ENCODE measurements around the gene CCDC57.
A peak's percentile ranks its signal among the peaks of the same experiment; 100 is the strongest.
"Not testable (repeated sequence)": the region's sequence is repeated elsewhere in the genome, so short reads cannot be mapped to it uniquely, and the experiment has no call there.

CCDC57 gene

DNA sequence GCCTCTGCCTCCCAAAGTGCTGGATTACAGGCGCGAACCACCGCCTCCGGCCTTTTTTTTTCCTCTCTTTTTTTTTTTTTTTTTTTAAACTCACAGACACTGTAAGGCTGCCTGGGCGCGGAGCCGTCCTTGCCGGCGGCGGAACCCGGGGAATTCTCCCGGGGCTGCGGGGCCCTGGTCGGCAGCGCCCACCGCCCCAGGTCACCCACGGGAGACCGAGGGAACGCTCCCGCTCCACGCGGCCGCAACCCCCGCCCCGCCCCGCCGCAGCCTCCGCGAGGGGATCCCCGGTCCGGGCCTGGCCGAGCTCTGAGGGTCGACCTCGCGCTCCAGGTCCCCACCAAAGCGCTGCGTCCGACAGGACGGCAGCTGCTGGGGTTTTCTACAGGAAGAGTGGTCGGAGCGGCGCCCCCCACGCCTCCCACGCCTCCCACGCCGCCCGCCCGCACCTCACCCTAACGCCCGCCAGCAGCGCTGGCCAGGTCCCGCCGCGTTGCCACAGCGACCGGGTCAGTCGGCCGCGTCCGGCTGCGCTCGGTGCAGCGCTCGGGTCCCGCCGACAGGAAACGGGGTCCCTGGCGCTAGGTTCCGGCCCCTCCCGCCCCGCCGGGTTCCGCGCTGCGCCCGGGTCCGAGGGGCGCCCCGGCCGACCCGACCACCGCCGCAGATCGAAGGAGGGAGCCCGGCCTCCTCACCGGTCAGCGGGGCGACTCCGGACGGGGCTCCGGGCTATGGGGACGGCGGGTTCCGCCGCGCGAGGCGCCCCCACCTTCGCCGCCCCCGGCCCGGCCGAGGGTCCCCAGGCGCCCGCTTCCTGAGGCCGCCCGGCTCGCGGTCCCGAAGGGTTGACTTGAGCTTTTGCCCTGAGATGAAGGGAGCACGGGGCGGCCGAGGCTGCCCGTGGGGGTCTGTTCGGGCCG, at the start of gene CCDC57:
Gene CCDC57, minus strand, starts transcription at position 512 of the 920 bp plus-strand sequence. CDS start 10,898 bp downstream, outside the sequence.
- peak; percentile 75 for DNase-seq

GRCh38 chr17:82262344-82262743, 49.7 kb upstream of the CCDC57 start:
- DNase-seq = no peak

DNA sequence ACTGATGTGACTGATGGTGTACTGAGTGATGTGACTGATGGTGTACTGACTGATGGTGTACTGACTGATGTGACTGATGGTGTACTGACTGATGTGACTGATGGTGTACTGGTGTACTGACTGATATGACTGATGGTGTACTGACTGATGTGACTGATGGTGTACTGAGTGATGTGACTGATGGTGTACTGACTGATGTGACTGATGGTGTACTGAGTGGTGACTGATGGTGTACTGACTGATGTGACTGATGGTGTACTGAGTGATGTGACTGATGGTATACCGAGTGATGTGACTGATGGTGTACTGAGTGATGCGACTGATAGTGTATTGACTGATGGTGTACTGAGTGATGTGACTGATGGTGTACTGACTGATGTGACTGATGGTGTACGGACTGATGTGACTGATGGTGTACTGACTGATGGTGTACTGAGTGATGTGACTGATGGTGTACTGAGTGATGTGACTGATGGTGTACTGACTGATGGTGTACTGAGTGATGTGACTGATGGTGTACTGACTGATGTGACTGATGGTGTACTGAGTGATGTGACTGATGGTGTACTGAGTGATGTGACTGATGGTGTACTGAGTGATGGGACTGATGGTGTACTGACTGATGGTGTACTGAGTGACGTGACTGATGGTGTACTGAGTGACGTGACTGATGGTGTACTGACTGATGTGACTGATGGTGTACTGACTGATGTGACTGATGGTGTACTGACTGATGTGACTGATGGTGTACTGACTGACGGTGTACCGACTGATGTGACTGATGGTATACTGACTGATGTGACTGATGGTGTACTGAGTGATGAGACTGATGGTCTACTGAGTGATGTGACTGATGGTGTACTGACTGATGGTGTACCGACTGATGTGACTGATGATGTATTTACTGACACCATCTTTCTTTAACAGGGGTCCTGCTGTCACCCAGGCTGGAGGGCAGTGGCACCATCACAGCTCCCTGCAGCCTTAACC, 47.6 kb upstream of the CCDC57 start:
- DNase-seq = not testable (repeated sequence)

- DNase-seq = no peak
These were observed 45.9 kb upstream of the CCDC57 start for GRCh38 chr17:82258555-82258954.

DNA sequence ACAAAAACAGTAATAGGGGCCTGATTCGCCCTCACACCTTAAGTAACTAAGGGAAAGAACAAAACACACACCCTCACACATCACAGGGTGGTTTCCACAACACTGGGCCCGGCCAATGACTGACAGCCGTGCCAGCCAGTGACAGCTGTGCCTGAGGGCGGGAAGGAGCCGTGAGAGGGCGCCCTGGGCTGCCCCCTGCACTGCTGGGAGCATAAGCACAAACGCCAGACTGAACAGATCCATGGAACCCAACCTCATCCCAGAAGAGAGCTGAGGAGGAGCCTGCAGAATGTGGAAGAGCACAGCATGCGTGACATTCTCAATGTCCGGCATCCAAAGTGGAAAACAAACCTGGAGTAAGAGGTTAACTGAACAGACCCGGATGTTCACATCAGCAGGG, 44.8 kb upstream of the CCDC57 start:
- peak; percentile 79 for DNase-seq

DNA sequence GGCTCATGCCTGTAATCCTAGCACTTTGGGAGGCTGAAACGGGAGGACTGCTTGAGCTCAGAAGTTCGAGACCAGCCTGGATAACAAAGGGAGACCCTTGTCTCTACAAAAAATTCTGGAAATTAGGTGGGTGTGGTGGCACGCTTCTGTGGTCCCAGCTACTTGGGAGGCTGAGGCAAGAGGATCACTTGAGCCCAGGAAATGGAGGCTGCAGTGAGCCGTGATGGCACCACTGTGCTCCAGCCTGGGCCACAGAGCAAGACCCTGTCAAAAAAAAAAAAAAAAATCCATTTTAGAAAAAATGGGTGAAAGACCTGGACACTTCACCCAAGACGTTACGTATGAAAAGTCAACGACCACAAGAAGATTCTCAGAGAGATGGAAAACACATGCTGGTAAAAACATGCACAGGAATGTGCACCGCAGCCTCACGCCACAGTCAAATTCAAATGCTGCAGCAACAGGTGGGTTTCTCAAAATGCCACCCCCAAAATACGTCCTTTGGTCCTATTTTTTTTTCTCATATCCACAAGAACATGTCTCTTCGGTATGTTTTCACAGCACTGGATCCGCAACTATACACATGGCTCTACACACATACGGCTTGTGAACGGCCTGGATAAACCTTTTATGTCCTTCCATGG, 43.7 kb upstream of the CCDC57 start:
- DNase-seq = no peak

DNA sequence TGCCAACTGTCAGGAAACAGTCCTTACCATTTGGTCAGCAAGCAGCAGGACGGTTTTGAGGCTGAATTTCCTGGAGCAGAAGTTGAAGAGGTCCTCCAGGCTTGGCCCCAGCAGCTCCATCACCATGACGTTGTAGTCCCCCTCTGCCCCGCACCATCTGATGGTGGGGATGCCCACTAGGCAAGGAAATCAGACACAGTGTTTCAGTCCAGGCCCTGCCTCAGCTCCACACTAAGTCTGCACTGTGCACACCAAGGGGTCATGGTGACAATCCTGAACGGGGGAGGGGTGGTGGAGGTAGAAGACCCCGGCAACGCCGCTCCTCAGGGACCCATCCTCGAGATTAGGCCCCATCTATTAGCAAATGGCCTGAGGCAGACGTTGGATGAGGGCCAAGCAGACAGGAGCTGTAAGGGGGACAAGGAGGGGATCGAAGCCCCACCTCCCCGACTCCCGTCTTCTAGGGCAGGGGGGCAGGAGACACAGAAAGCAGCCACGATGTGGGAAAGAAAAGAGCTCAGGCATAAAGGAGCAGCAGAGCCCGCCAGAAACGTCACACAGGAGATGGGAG, 42.8 kb upstream of the CCDC57 start:
- DNase-seq = no peak

GRCh38 chr17:82254746-82255145, 42.1 kb upstream of the CCDC57 start:
- not testable (repeated sequence) for DNase-seq

DNA sequence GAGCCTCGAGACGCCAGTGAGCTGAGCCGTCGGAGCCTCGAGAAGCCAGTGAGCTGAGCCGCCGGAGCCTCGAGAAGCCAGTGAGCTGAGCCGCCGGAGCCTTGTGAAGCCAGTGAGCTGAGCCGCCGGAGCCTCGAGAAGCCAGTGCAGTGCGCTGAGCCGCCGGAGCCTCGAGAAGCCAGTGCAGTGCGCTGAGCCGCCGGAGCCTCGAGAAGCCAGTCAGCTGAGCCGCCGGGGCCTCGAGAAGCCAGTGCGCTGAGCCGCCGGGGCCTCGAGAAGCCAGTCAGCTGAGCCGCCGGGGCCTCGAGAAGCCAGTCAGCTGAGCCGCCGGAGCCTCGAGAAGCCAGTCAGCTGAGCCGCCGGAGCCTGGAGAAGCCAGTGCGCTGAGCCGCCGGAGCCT, 41.5 kb upstream of the CCDC57 start:
- DNase-seq = not testable (repeated sequence)

GRCh38 chr17:82253179-82253544, 40.5 kb upstream of the CCDC57 start:
- no peak for DNase-seq

- DNase-seq = no peak
These were observed 40.0 kb upstream of the CCDC57 start for GRCh38 chr17:82252511-82253178.

GRCh38 chr17:82250868-82251500, 38.3 kb upstream of the CCDC57 start:
- DNase-seq = no peak

- DNase-seq = no peak
These were observed 37.4 kb upstream of the CCDC57 start for GRCh38 chr17:82249896-82250581.

DNA sequence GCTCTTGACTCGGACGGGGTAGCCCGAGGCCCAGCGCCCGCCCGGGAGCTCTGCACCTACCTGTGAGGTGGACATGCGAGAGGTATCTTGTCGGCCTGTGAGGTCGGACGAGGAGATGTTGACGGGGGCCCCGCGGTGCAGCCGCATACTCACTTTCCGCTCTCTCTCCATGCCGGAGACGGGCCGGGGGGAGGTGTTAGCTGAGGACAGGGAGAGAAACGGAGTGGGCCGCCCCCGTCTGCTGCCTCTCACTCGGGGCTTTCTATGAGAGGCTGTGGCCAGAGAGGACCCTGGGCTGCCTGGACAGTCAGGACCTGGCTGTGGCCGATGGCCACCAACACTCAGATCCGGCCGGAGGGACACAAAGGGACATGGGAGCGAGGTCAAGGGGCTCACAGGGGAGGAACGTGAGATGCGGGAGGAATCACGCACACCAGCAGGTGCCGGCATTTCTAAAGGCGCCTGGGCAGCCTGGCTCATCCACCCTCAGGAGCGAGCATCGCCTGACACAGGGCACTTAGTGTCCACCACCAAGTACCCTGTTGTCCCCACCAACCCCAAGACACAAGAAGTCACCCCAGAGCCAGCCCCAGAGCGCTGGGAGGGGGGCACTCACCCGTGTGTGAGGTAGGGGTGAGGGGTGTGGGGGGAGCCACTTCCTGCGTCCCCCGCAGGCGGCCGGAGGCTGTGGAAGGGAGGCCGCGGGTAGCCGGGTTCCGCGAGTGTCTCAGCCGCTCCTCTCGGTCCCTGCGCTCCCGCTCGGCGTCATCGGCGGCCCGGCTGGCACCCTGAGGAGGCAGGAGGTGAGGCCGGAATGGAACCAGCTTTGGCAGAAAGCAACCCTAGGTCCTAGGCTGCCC, 36.4 kb upstream of the CCDC57 start:
- DNase-seq = no peak

DNA sequence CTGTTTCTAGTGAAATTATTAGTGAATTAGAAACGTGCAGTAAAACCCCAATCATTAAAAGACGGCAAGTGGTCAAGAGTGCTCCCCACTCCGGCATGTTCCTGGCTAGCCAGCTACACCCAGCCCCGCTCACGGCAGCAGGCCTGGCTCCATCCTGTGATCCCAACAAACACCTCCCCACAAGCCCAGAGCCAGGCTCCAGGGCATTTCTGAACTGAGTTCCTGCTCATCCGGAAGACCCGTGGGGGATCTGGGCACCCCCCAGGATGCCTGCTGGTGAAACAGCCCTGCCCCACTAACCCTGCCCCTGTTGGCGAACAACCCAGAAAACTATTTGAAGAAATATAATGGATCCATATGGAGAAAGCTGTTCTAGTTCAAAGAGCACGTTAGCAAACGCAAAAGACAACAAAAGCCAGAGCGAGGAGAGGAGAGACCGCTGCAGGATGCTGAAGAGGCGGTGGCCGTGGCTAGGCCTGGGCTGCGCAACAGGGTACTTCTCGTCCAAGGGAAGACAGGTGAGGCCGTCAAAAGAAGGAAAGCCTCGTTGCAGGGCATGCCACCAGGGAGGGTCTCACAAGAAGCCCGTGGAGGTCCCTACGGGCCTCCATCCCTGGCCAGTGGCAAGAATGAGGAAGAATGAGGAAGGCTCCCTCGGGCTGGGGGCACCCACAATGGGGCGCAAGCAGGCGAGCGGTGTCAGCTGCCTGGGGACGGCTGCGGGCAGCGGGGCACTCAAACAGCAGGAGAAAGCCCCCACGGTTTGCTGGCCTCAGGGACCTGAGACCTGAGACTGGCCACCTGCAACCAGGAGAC, 35.4 kb upstream of the CCDC57 start:
- no peak for DNase-seq

DNA sequence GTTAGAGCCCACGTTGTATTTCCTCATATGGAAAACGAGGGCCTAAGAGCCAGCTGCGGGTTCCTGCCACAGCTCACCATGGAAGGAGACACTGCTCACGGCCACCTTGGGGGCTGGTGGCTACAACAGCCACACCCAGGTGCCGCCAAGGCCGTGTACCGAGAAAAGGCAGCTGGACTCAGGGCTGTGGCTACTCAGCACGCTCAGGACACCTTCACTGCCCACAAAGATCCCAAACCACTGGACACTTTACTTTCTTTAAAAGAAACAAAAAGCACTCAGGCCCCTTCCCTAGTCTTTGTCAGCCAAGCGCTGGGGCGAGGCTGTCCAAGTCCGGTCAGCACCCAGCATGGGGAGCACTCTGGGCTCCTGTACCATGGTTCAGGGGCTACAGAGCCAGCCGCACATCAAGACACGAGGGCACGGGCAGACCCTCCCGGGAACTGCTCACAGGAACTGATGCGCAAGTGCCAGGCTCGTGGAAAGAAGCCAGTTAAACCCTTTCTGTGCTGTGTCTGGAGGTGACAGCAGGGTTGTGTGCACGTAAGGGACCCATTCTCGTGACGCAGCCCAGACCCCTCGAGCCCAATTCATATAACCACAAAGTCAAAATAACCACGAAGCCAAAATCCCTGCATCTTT, 34.7 kb upstream of the CCDC57 start:
- no peak for DNase-seq

- DNase-seq = no peak
These were observed 33.9 kb upstream of the CCDC57 start for GRCh38 chr17:82246365-82247181.

DNA sequence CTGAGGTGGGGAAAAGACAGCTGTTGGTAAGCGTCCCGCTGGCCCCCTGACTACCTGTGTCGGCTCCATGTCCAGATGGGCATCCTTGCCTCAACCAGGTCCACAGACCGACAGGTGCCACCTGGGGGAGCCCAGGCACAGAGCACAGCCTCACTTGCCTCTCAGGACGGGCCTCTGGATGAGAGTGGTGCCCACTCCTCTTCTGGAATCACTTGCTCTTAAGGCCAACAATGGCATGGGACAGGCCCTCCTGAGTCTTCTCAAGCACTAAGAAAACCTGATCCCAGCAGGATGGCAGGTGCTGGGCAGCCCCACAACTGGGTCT, 33.4 kb upstream of the CCDC57 start:
- DNase-seq = no peak
